Activated CD8-positive, alpha-beta memory T cell treated with anti-CD3 and anti-CD28 coated beads, Interleukin-2, amount 50 U/mL, for 1 hour (primary cell): Measurements from ENCODE around the gene JOSD1.
A peak's percentile ranks its signal among the peaks of the same experiment; 100 is the strongest.

ENCODE experiments used
- DNase-seq: peaks from one replicate; pipeline ENCODE4 v3.0.0-alpha.2; 2020; ENCODE audit errors: extremely low read depth

The JOSD1 gene

GRCh38 chr22:38700789-38701628 lies at the start of gene JOSD1:
JOSD1 (minus strand) TSS chr22:38700943; CDS start chr22:38699987, 956 bp downstream.
- DNase-seq = peak; percentile 94

GRCh38 chr22:38750104-38750503 lies 49.4 kb upstream of the JOSD1 start:
- no peak for DNase-seq

GRCh38 chr22:38748487-38749136 lies 47.9 kb upstream of the JOSD1 start:
- no peak for DNase-seq

GRCh38 chr22:38745676-38746460 lies 45.1 kb upstream of the JOSD1 start:
- DNase-seq = no peak

- no peak for DNase-seq
Measured at GRCh38 chr22:38744981-38745380, 44.2 kb upstream of the JOSD1 start.

GRCh38 chr22:38742176-38742942 lies 41.6 kb upstream of the JOSD1 start:
- no peak for DNase-seq

- no peak for DNase-seq
Measured at GRCh38 chr22:38741576-38741975, 40.8 kb upstream of the JOSD1 start.

GRCh38 chr22:38741166-38741565 lies 40.4 kb upstream of the JOSD1 start:
- no peak for DNase-seq

- no peak for DNase-seq
Measured at GRCh38 chr22:38740754-38741153, 40.0 kb upstream of the JOSD1 start.

GRCh38 chr22:38740116-38740723 lies 39.5 kb upstream of the JOSD1 start:
- no peak for DNase-seq

- DNase-seq = no peak
Measured at GRCh38 chr22:38739300-38740055, 38.7 kb upstream of the JOSD1 start.

- no peak for DNase-seq
Measured at GRCh38 chr22:38738475-38739070, 37.8 kb upstream of the JOSD1 start.

- DNase-seq = no peak
Measured at GRCh38 chr22:38737302-38738060, 36.7 kb upstream of the JOSD1 start.

- no peak for DNase-seq
Measured at GRCh38 chr22:38736257-38736570, 35.5 kb upstream of the JOSD1 start.

- no peak for DNase-seq
Measured at GRCh38 chr22:38735465-38736256, 34.9 kb upstream of the JOSD1 start.

GRCh38 chr22:38735126-38735464 lies 34.4 kb upstream of the JOSD1 start:
- no peak for DNase-seq

- no peak for DNase-seq
Measured at GRCh38 chr22:38734421-38735100, 33.8 kb upstream of the JOSD1 start.

- no peak for DNase-seq
Measured at GRCh38 chr22:38733724-38734381, 33.1 kb upstream of the JOSD1 start.
